Measurements from ENCODE around the gene OLFM2. TPM values are rescaled to one million over a fixed set of nuclear protein-coding genes. Genes with fewer than 3 reads are reported as not detected.
A peak's percentile ranks its signal among the peaks of the same experiment; 100 is the strongest.

The OLFM2 gene
- total and polyA plus RNA-seq, 9 donors, result 3.9 to 19.3 (median 13.0) TPM

DNA sequence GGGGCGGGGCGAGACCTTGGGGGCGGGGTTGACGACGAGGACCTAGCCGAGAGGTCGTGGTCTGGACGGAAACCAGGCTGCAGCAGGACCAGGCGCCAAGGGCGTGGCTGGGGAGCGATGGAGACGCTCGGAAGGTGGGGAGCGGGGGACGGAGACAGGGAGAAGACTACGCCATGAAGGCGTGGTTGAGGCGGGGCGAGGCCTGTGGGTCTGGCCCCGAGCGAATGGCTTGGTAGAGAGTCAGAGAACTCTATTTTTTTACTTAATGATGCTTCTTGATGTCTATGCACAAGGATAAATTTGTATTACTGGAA lies 116.8 kb downstream of the OLFM2 start:
- H3K4me3 ChIP-seq, result peak overlapping the region; percentile 34

GRCh38 chr19:9818734-9819595 lies 117.3 kb downstream of the OLFM2 start, which contains the start of gene FBXL12:
Gene FBXL12 (minus strand): TSS chr19:9819079. CDS start chr19:9818813, 266 bp downstream.
- TF ChIP-seq EP300 (IDR thresholded peaks at IDR 0.05) (no peak), POLR2A (IDR thresholded peaks at IDR 0.05) (peak; percentile 90), CTCF (IDR thresholded peaks at IDR 0.05) (no peak)
- peak within 1 kb of the TSS; percentile 84 to 94 for H3K27ac ChIP-seq
- H3K4me1 ChIP-seq (ENCODE audit: insufficient read depth), result peaks cover 1% of the 10 kb centered on the region
- H3K27me3 ChIP-seq, result no peaks in the 10 kb centered on the region
- intact Hi-C loops (cut with DNase I), result loop anchor here in 1 of 4 donors (10.0 kb wide), 1 partner anchor 494 kb away; the partner anchor contains the start of gene ZNF559
- DNase-seq, result peak; percentile 100
- H3K9me3 ChIP-seq, result no peaks in the 10 kb centered on the region
- H3K36me3 ChIP-seq, result no peaks in the 10 kb centered on the region
- peak within 1 kb of the TSS; percentile 95 for H3K4me3 ChIP-seq
- 0 to 1% (median 0%) methylated on average over 75 to 82 of the region's 82 CpGs for WGBS, 3 donors

More for the DNA sequence above, 116.8 kb downstream of the OLFM2 start:
- DNase-seq, result no peak
- 0 to 1% (median 0%) methylated on average over 21 of the region's 21 CpGs for WGBS, 3 donors
- no peaks in the 10 kb centered on the region for H3K9me3 ChIP-seq
- intact Hi-C loops (cut with DNase I), result loop anchor here in 1 of 4 donors (10.0 kb wide), 1 partner anchor 495 kb away; the partner anchor contains the start of gene ZNF559
- no peak for TF ChIP-seq POLR2A (IDR thresholded peaks at IDR 0.05)
- TF ChIP-seq EP300 (IDR thresholded peaks at IDR 0.05), result no peak
- TF ChIP-seq CTCF (IDR thresholded peaks at IDR 0.05), result no peak
- H3K27me3 ChIP-seq, result no peaks in the 10 kb centered on the region
- no peaks in the 10 kb centered on the region for H3K36me3 ChIP-seq
- peaks cover 1% of the 10 kb centered on the region for H3K4me1 ChIP-seq (ENCODE audit: insufficient read depth)
- peak overlapping the region in 1 of 2 donors; percentile 94 for H3K27ac ChIP-seq

- no peaks in the 10 kb centered on the region for H3K36me3 ChIP-seq
- peak overlapping the region; percentile 84 to 94 for H3K27ac ChIP-seq
- 1 to 3% (median 2%) methylated on average over 37 to 39 of the region's 39 CpGs for WGBS, 3 donors
- intact Hi-C loops (cut with DNase I), result loop anchor here in 1 of 4 donors (10.0 kb wide), 1 partner anchor 493 kb away; the partner anchor contains the start of gene ZNF559
- H3K4me3 ChIP-seq, result peak overlapping the region; percentile 95
- TF ChIP-seq POLR2A (IDR thresholded peaks at IDR 0.05) (no peak), CTCF (IDR thresholded peaks at IDR 0.05) (no peak), EP300 (IDR thresholded peaks at IDR 0.05) (no peak)
- no peaks in the 10 kb centered on the region for H3K27me3 ChIP-seq
- peaks cover 1% of the 10 kb centered on the region for H3K4me1 ChIP-seq (ENCODE audit: insufficient read depth)
- no peak for DNase-seq
- H3K9me3 ChIP-seq, result no peaks in the 10 kb centered on the region
Observed at GRCh38 chr19:9818175-9818733, 118.1 kb downstream of the OLFM2 start.

GRCh38 chr19:9811139-9811538 lies 125.2 kb downstream of the OLFM2 start:
- H3K27me3 ChIP-seq, result no peaks in the 10 kb centered on the region

More at GRCh38 chr19:9811139-9811538, 125.2 kb downstream of the OLFM2 start:
- no peaks in the 10 kb centered on the region for H3K36me3 ChIP-seq
- H3K9me3 ChIP-seq, result no peaks in the 10 kb centered on the region
- H3K27ac ChIP-seq, result no peak overlapping the region
- intact Hi-C loops (cut with DNase I), result loop anchor here in 1 of 4 donors (10.0 kb wide), 1 partner anchor 486 kb away; the partner anchor contains the start of gene ZNF559
- H3K4me3 ChIP-seq, result no peak overlapping the region
- WGBS, 3 donors, result 94 to 95% (median 95%) methylated on average over 18 to 21 of the region's 21 CpGs
- no peak for DNase-seq
- H3K4me1 ChIP-seq (ENCODE audit: insufficient read depth), result no peaks in the 10 kb centered on the region
- TF ChIP-seq EP300 (IDR thresholded peaks at IDR 0.05) (no peak), POLR2A (IDR thresholded peaks at IDR 0.05) (no peak), CTCF (IDR thresholded peaks at IDR 0.05) (no peak)

Measured in ovary (tissue), 9 donors.